K562 (cell line): ENCODE data around the gene C1R. TPM values are rescaled to one million over a fixed set of nuclear protein-coding genes. Genes with fewer than 3 reads are reported as not detected.

Source experiments
- CAMTA2 ChIP-seq: fragments of 250-450 bp; sonication (Bioruptor Pico); conservative IDR thresholded peaks from 2 replicates; pipeline ENCODE4 v1.5.1; 2022
- CBX1 ChIP-seq: sonication (generic); IDR thresholded peaks from 2 replicates; pipeline ENCODE4 v1.6.1; 2016; ENCODE audit warnings: antibody characterized with exemption, low read depth, mild to moderate bottlenecking
- CBX2 ChIP-seq: fragments of 200-600 bp; sonication (generic); IDR thresholded peaks from one replicate; pipeline ENCODE4 v1.6.1; 2012; ENCODE audit warnings: mild to moderate bottlenecking, low read length, inconsistent platforms; ENCODE audit not compliant: insufficient read depth, poor library complexity, severe bottlenecking
- CHD1 ChIP-seq: fragments of 200-600 bp; sonication (generic); IDR thresholded peaks from one replicate; pipeline ENCODE4 v1.6.1; 2012; ENCODE audit warnings: mild to moderate bottlenecking, moderate library complexity, low read length, inconsistent platforms
- CTBP1 ChIP-seq: fragments of 450-650 bp; IDR thresholded peaks from 2 replicates; pipeline ENCODE4 v1.6.1; 2016; ENCODE audit warnings: borderline replicate concordance
- MEF2D ChIP-seq: conservative IDR thresholded peaks from 2 replicates; pipeline ENCODE4 v1.6.1; 2016; ENCODE audit warnings: low read depth, missing genetic modification characterization, missing compliant biosample characterization
- NFYB ChIP-seq: IDR thresholded peaks from 2 replicates; pipeline ENCODE4 v1.6.1; 2011; ENCODE audit warnings: mild to moderate bottlenecking, moderate library complexity; ENCODE audit not compliant: insufficient read length; ENCODE audit errors: extremely low read depth
- POLR2G ChIP-seq: fragments of 200-400 bp; formaldehyde crosslinking; IDR thresholded peaks from 2 replicates; pipeline ENCODE4 v1.6.1; 2017; ENCODE audit warnings: low read depth, mild to moderate bottlenecking, antibody characterized with exemption, low read length, moderate library complexity
- SPI1 ChIP-seq: IDR thresholded peaks from 2 replicates; pipeline ENCODE4 v1.6.1; 2011; ENCODE audit warnings: low read depth, low read length, control low read depth, borderline replicate concordance
- TAL1 ChIP-seq: fragments of 450-650 bp; IDR thresholded peaks from 2 replicates; pipeline ENCODE4 v1.6.1; 2016; ENCODE audit warnings: mild to moderate bottlenecking
- TCF7 ChIP-seq: sonication (generic); IDR thresholded peaks from 2 replicates; pipeline ENCODE4 v1.6.1; 2016; ENCODE audit warnings: antibody characterized with exemption, borderline replicate concordance
- ZKSCAN3 ChIP-seq: fragments of 250-450 bp; sonication (Bioruptor Pico); IDR thresholded peaks from 2 replicates; pipeline ENCODE4 v1.4.0; 2020
- ZKSCAN8 ChIP-seq: fragments of 200-800 bp; sonication (Bioruptor generic); IDR thresholded peaks from 2 replicates; pipeline ENCODE4 v1.6.1; 2016; ENCODE audit warnings: missing genetic modification characterization, missing compliant biosample characterization
- ZNF239 ChIP-seq: fragments of 250-450 bp; sonication (Bioruptor Pico); IDR thresholded peaks from 2 replicates; pipeline ENCODE4 v1.4.0; 2020; ENCODE audit warnings: mild to moderate bottlenecking
- ZNF311 ChIP-seq: fragments of 250-450 bp; sonication (Bioruptor Pico); IDR thresholded peaks from 2 replicates; pipeline ENCODE4 v1.4.0; 2020; ENCODE audit warnings: mild to moderate bottlenecking, moderate library complexity
- ZNF436 ChIP-seq: fragments of 250-450, 450-650 bp; sonication (Bioruptor Pico); formaldehyde crosslinking; IDR thresholded peaks from 2 replicates; pipeline ENCODE4 v1.7.0; 2020; ENCODE audit warnings: mild to moderate bottlenecking
- ZNF586 ChIP-seq: fragments of 450-650 bp; formaldehyde crosslinking; conservative IDR thresholded peaks from 2 replicates; pipeline ENCODE4 v1.4.0; 2020; ENCODE audit warnings: mild to moderate bottlenecking, moderate library complexity
- polyA plus RNA-seq, 8 experiments: library from polyadenylated mRNA; depleted of rRNA in 4 of 8; stranded (reverse) in 5 of 8; unstranded in 3 of 8; fragments of >200 nt; fragmentation: Nextera tagmentation in 2 of 8; fragmentation: Illumina TruSeq in 1 of 8; extraction: Ambion mirVana in 2 of 8; extraction: Trizol in 1 of 8; gene quantifications; 2 replicates each; pipeline versions ENCODE4 v1.2.1 to v1.2.3, GENCODE V29; 2011 to 2014; ENCODE audit warnings: inconsistent platforms in 1 of 8, missing spikeins in 1 of 8
- total RNA-seq, 7 experiments: library from RNA; depleted of rRNA in 6 of 7; stranded (reverse); fragments of >200 nt in 6 of 7; fragmentation: Illumina TruSeq in 2 of 7; extraction: Trizol in 2 of 7; gene quantifications; 2 replicates each; pipeline versions ENCODE4 v1.2.1 to v1.2.3, GENCODE V29; 2011 to 2021; ENCODE audit warnings: low replicate concordance in 1 of 7
- TF ChIP-seq, protein P1 (sequence below): fragments of 450-650 bp; formaldehyde crosslinking; IDR thresholded peaks from 2 replicates; pipeline ENCODE4 v1.4.0; 2022; ENCODE audit warnings: mild to moderate bottlenecking, moderate library complexity
- TF ChIP-seq, protein P2 (sequence below): sonication (generic); formaldehyde crosslinking; IDR thresholded peaks from 2 replicates; pipeline ENCODE4 v1.8.1; 2023; ENCODE audit warnings: missing genetic modification reagents, mild to moderate bottlenecking, borderline replicate concordance
- TF ChIP-seq, protein P3 (sequence below): fragments of 150-350 bp; IDR thresholded peaks from 2 replicates; pipeline ENCODE4 v1.6.1; 2014; ENCODE audit warnings: low read depth, mild to moderate bottlenecking, low read length, borderline replicate concordance

Gene C1R
- total and polyA plus RNA-seq, 9 of the 15 experiments (the other 6 are each of a cell fraction or from before 2014, with no cell fraction given): 0.07 to 1.0 (median 0.33) TPM; not detected in 1

DNA sequence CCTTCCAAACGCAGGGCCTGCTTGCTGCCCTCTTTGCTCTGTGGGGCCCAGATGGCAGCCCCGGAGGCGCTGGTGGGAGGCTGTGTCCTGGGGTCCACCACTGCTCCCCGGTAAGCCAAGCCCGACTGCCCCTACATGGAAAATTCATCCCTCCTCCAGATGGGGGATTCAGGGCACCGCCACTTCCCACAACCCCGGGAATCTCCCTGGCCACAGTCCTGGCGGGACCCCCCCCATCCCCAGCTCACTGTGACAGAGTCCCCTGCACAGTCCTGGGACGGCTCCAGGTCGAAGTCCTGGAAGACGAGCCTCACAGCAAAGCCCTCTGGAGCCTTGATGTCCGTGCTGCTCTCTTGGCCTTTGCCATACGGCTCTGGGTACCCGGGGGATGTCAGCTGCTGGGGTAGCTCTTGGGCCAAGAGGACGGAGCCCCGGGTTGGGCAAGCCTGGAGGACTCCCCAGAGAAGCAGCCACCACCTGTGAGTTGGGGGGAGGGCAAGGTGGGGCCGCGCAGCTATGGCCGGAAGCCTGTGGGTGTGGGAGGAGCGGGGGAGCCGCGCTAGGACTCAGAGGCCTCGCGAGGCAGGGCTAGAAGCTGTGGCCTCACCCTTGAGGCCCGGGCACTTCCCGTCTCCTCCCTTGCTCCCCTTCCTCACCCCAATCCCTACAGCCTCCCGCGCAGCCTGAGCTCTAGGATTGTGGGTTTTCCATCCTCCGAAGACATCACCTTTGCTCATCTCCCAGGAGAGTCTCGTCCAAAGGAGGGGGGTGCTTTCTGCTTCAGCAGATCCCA, 16.0 kb upstream of the C1R start (continued):
- TF ChIP-seq, protein P1, sequence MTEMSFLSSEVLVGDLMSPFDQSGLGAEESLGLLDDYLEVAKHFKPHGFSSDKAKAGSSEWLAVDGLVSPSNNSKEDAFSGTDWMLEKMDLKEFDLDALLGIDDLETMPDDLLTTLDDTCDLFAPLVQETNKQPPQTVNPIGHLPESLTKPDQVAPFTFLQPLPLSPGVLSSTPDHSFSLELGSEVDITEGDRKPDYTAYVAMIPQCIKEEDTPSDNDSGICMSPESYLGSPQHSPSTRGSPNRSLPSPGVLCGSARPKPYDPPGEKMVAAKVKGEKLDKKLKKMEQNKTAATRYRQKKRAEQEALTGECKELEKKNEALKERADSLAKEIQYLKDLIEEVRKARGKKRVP: no peak
- TF ChIP-seq ZKSCAN8 (CRISPR knock-in tag): no peak
- no peak for TF ChIP-seq MEF2D (tag)
- peak; percentile 78 for TF ChIP-seq SPI1
- TF ChIP-seq CAMTA2 (CRISPR knock-in tag): no peak
- TF ChIP-seq TCF7: no peak
- TF ChIP-seq CBX2: no peak
- no peak for TF ChIP-seq TAL1
- TF ChIP-seq, protein P2, sequence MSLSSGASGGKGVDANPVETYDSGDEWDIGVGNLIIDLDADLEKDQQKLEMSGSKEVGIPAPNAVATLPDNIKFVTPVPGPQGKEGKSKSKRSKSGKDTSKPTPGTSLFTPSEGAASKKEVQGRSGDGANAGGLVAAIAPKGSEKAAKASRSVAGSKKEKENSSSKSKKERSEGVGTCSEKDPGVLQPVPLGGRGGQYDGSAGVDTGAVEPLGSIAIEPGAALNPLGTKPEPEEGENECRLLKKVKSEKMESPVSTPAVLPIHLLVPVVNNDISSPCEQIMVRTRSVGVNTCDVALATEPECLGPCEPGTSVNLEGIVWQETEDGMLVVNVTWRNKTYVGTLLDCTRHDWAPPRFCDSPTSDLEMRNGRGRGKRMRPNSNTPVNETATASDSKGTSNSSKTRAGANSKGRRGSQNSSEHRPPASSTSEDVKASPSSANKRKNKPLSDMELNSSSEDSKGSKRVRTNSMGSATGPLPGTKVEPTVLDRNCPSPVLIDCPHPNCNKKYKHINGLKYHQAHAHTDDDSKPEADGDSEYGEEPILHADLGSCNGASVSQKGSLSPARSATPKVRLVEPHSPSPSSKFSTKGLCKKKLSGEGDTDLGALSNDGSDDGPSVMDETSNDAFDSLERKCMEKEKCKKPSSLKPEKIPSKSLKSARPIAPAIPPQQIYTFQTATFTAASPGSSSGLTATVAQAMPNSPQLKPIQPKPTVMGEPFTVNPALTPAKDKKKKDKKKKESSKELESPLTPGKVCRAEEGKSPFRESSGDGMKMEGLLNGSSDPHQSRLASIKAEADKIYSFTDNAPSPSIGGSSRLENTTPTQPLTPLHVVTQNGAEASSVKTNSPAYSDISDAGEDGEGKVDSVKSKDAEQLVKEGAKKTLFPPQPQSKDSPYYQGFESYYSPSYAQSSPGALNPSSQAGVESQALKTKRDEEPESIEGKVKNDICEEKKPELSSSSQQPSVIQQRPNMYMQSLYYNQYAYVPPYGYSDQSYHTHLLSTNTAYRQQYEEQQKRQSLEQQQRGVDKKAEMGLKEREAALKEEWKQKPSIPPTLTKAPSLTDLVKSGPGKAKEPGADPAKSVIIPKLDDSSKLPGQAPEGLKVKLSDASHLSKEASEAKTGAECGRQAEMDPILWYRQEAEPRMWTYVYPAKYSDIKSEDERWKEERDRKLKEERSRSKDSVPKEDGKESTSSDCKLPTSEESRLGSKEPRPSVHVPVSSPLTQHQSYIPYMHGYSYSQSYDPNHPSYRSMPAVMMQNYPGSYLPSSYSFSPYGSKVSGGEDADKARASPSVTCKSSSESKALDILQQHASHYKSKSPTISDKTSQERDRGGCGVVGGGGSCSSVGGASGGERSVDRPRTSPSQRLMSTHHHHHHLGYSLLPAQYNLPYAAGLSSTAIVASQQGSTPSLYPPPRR (CRISPR knock-in tag): no peak
- TF ChIP-seq ZNF239 (CRISPR knock-in tag): no peak
- TF ChIP-seq, protein P3, sequence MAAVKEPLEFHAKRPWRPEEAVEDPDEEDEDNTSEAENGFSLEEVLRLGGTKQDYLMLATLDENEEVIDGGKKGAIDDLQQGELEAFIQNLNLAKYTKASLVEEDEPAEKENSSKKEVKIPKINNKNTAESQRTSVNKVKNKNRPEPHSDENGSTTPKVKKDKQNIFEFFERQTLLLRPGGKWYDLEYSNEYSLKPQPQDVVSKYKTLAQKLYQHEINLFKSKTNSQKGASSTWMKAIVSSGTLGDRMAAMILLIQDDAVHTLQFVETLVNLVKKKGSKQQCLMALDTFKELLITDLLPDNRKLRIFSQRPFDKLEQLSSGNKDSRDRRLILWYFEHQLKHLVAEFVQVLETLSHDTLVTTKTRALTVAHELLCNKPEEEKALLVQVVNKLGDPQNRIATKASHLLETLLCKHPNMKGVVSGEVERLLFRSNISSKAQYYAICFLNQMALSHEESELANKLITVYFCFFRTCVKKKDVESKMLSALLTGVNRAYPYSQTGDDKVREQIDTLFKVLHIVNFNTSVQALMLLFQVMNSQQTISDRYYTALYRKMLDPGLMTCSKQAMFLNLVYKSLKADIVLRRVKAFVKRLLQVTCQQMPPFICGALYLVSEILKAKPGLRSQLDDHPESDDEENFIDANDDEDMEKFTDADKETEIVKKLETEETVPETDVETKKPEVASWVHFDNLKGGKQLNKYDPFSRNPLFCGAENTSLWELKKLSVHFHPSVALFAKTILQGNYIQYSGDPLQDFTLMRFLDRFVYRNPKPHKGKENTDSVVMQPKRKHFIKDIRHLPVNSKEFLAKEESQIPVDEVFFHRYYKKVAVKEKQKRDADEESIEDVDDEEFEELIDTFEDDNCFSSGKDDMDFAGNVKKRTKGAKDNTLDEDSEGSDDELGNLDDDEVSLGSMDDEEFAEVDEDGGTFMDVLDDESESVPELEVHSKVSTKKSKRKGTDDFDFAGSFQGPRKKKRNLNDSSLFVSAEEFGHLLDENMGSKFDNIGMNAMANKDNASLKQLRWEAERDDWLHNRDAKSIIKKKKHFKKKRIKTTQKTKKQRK: no peak
- peak; percentile 58; the same call in 1 of the 2 replicates for TF ChIP-seq CTBP1
- no peak for TF ChIP-seq NFYB
- no peak for TF ChIP-seq ZNF436 (CRISPR knock-in tag)
- TF ChIP-seq POLR2G: peak; percentile 88
- no peak for TF ChIP-seq ZNF586
- no peak for TF ChIP-seq ZNF311
- no peak for TF ChIP-seq ZKSCAN3 (CRISPR knock-in tag)
- TF ChIP-seq CHD1: peak; percentile 75
- TF ChIP-seq CBX1: no peak
